PFSK-1 (cell line): Measurements from ENCODE around the gene WDR48.

Source experiments
- POLR2AphosphoS5 ChIP-seq: IDR thresholded peaks from 2 replicates; pipeline ENCODE4 v1.6.1; 2012; ENCODE audit warnings: low read depth, mild to moderate bottlenecking, control low read depth, low read length, moderate library complexity
- REST ChIP-seq, 2 experiments: IDR thresholded peaks; 2 replicates each; pipeline versions ENCODE4 v1.6.1 to v1.8.0; 2011 to 2012; ENCODE audit warnings: low read depth in 2 of 2, low read length in 2 of 2, control low read depth in 1 of 2, inconsistent platforms in 1 of 2, mild to moderate bottlenecking in 1 of 2, moderate library complexity in 1 of 2; ENCODE audit not compliant: insufficient read depth in 1 of 2
- TAF1 ChIP-seq: IDR thresholded peaks from 2 replicates; pipeline ENCODE4 v1.6.1; 2012; ENCODE audit warnings: low read length, control low read depth, borderline replicate concordance; ENCODE audit not compliant: insufficient read depth

GRCh38 chr3:39124876-39125840 lies 73.3 kb downstream of the WDR48 start:
- TF ChIP-seq POLR2AphosphoS5 (no peak), REST (IDR thresholded peaks at IDR 0.05; ENCODE audit: insufficient read depth in 1 of 2, low read depth in 2 of 2, low read length in 2 of 2) (no peak), TAF1 (no peak)
